KG1 (cell line): Measurements from ENCODE around the gene NFKB1.
"Not testable (repeated sequence)": the region's sequence is repeated elsewhere in the genome, so short reads cannot be mapped to it uniquely, and the experiment has no call there.

Experiments used
- DNase-seq: peaks from one replicate; lab custom pipeline; 2025; lab: John Stamatoyannopoulos, UW

NFKB1 gene

DNA sequence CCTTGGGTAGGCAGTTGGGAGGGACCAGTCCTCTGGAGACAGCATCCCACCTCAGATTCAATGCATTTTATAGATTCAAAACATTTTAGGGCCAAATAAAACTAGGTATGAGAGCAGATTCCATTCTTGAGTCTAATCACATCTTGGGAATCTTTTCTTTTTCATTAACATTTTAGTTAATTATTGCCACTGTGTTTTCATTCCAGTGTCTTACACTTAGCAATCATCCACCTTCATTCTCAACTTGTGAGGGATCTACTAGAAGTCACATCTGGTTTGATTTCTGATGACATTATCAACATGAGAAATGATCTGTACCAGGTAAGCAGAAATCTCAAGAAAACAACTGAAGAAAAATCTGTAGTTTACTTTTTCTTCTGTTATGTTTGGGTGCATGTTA is 99.5 kb downstream of the NFKB1 start:
- DNase-seq, result no peak

DNA sequence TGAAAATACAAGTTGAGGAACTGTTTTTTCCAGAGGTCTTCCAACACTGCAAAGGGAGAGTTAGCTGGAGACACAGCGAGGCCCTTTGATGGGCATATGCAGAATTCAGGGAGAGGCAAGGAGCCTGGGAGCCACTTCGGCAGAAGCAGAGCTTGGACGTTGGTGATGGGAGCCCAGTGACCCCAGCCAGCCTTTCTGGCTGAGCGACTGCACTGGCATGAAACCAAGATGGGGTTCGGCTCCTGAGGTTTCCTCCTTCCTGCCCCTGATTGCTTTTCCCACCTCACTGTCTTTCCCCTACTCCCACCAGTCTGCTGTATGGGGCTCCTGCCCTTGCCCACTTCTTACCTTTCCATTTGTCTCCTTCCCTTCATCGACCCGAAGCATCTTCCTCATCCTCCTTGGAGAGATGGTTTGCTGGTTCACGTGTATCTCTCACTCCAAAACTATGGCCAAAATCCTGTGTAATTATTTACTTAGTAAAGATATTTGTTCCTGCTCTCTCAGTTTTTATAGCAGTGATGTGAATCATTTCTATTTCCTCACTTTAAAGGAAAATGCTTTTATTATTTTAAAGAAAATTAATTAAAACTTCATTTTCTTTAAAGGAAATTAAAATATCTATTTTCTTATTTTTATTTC is 100.5 kb downstream of the NFKB1 start:
- no peak for DNase-seq

DNA sequence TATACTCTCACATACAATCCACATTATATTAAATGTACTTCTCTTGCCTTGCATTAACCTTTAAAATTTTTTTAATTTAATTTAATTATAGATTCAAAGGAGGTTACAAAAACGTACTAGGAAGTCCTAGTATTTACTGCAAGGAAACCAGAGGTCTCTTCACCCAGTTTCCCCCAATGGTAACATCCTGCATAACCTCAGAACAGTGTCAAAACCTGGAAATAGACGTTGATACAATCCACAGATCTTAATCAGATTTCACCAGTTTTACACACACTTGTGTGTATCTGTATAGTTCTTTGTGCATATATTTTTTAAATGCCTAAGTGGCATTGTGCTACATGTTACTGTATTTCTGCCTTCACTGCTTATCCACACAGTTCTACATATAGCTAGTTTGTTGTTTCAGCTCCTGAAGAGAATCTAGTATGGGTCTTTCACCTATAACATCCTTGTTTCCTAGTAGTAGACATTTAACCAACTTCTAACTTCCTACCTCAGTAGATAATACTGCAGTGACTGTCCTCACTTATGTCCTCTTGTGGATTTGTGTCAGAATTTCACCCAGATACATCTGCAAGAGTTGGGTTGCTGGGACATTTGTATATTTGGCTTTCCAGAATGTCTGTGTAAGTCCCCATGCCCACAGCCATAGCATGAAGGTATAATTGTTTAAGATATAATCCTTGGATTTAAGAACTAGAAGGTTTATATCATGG is 103.2 kb downstream of the NFKB1 start:
- no peak for DNase-seq

DNA sequence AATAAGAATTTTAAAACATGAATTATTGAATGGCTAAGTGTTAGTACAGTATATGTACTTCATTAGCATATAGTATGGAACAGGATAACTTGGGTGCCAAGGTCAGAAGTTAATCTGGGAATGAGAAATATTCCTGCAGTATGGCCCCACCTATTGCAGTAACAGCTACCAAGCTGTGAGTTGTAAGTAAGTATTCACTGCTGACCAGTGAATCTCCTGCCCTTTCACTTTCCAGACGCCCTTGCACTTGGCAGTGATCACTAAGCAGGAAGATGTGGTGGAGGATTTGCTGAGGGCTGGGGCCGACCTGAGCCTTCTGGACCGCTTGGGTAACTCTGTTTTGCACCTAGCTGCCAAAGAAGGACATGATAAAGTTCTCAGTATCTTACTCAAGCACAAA is 105.1 kb downstream of the NFKB1 start:
- no peak for DNase-seq

DNA sequence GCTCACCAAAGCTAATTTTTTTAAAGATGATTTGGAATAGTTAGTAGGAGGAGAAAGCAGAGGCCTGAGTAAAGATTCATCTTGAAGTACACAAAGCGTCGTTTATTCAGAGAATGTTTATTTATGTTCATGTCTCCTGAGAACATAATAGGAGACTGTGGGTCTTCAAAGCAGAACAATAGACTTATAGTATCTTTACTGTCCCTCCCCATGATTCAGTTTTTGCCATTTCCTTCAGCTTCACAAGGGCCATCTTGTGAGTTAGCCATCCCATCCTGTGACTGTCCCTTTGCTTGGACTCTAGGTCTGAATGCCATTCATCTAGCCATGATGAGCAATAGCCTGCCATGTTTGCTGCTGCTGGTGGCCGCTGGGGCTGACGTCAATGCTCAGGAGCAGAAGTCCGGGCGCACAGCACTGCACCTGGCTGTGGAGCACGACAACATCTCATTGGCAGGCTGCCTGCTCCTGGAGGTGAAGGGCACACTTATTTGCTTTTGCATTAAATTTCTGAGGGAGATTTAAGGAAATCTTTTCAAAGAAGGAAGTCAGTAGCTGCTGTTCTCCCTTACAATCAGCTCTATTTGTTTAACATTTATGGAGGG is 105.8 kb downstream of the NFKB1 start:
- DNase-seq, result no peak

DNA sequence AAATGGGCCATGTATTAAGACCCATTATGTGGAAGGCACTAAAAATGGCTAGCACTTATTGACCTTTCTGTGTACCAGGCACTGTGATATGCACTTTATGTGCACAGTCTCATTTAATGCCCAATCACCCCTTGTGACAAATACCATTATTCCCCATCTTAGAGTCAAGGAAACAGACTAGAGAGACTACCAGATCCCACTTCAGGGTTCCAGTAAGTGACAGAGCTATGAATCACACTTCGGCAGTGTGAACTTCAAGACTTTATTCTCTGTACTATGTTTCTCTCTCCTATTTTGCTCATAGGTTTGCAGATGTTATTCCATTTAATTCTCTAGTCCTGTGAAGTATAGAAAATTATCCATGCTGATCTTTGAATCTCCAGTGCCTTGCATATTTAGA is 107.0 kb downstream of the NFKB1 start:
- no peak for DNase-seq

DNA sequence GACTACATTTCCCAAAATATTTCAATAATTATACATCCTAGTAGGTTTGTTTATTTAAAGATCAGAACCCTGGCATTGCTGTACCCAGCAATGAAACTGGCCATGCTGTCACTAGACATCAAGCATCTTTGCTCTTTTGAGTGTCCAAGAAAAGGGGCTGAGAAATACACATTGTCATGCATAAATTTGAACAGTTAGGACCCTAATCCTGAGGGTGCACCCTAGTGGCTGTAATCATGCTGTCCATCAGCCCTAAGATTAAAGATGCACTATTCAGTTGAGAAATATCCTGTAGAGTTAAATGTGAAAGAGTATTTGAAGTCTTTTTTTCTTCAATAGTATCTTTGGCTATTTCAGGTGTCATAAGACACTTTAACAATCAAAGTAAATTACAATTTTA is 108.8 kb downstream of the NFKB1 start:
- no peak for DNase-seq

DNA sequence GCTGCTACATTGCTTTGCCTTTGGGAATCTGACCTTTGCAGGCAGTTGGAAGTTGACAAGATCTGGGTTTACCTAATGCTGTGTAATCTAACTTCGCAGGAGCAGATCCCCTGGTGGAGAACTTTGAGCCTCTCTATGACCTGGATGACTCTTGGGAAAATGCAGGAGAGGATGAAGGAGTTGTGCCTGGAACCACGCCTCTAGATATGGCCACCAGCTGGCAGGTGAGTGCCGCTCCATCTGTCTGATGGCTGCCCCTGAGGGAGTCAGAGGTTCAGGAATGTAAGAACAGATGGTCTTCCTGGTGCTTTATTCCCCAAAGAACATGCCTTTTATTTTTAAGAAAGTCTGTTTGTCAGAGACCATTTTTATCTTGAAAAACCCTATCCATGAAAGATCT is 109.3 kb downstream of the NFKB1 start:
- DNase-seq, result no peak

DNA sequence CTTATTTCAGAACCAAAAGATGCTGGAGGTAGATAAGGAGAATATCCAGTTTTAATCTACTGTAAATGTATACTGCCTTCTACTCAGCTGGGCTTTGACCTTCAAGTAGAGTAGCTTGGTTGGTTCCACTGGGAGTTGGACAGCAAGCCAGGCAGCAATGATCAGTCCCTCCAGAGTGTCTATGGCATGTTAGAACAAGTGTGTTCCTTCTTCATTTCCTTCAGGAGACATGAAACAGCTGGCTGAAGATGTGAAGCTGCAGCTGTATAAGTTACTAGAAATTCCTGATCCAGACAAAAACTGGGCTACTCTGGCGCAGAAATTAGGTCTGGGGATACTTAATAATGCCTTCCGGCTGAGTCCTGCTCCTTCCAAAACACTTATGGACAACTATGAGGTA is 111.1 kb downstream of the NFKB1 start:
- no peak for DNase-seq

DNA sequence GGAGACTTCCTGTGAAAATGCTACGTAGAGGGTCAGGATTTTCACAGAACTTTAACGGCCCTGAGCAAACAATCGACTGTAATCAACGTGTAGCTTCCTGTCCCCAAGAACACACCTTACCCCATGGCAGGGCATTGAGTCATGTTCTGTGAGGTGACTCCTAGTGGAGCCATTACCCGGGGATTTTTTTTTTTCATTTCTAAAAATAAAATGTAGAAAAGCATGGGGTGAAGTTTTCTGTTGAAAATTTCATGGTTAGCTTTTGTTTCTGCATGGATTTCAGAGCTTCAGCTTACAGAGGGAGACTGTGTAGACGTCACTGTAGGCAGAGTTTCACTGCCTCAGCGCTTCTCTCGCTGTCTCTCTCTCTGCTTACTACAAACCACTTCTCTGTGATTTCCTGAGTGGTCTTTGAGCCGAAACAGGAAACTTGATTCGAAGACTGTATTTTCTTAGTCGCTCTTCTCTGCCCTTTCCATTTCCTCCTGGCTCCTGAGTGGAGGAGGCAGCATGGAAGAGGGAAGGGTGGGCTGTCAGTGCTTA is 111.7 kb downstream of the NFKB1 start:
- no peak for DNase-seq

DNA sequence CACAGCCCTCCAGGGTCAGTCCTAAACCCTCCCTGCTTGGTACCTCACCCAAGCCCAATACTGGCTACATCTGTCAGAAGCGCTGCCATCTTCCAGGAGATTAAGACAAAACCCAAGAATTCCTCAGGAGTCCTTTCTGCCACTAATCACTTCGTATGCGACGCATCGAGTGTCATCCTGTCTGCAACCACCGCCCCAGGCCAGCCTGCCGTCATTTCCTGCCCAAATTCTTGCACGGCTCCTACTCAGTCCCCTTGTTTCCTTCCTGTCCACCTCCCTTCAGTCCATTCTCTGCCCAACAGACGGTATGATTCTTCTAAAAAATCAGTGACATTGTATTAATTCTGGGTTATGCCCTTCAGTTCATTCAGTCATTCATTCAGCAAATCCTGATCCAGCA is 113.6 kb downstream of the NFKB1 start:
- no peak for DNase-seq

DNA sequence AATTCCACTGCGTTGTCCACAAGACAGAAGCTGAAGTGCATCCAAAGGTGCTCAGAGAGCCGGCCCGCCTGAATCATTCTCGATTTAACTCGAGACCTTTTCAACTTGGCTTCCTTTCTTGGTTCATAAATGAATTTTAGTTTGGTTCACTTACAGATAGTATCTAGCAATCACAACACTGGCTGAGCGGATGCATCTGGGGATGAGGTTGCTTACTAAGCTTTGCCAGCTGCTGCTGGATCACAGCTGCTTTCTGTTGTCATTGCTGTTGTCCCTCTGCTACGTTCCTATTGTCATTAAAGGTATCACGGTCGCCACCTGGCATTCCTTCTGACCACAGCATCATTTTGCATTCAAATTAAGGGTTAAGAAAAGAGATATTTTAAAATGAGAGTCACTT is 115.5 kb downstream of the NFKB1 start:
- no peak for DNase-seq

DNA sequence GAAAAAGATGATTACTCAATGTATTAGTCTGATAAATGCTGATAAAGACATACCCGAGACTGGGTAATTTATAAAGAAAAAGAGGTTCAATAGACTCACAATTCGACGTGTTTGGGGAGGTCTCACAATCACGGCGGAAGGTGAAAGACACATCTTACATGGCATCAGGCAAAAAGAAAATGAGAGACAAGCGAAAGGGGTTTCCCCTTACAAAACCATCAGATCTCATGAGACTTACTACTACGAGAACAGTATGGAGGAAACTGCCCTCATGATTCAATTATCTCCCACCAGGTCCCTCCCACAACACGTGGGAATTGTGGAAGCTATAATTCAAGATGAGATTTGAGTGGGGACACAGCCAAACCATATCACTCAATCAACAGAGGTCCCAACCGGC is 117.9 kb downstream of the NFKB1 start:
- not testable (repeated sequence) for DNase-seq

DNA sequence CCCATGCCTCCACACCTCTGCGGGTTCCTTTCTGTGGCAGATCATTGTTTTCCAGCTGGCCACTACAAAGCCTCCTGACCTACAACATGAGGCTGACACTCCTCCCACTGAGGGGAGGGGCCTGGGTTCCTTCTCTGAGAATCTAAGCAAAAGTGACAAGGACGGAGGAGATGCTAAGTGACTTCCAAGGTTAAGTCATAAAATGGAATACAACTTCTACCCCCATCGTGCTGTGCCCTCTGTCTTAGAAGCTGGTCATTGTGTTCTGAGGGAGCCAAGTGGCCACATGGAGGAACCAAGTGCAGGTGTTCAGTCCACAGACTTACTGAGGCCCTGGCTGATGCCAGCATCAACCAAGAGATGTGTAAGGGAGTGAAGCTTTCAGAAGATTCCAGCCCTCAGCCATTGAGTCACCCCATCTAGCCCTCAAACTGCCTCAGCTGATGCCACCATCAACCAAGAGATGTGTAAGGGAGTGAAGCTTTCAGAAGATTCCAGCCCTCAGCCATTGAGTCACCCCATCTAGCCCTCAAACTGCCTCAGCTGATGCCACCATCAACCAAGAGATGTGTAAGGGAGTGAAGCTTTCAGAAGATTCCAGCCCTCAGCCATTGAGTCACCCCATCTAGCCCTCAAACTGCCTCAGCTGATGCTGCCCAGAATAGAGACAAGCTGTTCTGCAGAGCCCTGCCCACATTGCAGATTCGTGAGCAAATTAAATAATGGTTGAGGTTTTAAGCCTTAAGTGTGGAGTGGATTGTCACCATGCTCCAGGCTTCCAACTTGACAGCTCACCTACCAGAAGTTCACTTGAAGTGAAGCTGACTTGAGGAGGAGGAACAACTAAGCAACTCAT is 118.8 kb downstream of the NFKB1 start:
- not testable (repeated sequence) for DNase-seq

DNA sequence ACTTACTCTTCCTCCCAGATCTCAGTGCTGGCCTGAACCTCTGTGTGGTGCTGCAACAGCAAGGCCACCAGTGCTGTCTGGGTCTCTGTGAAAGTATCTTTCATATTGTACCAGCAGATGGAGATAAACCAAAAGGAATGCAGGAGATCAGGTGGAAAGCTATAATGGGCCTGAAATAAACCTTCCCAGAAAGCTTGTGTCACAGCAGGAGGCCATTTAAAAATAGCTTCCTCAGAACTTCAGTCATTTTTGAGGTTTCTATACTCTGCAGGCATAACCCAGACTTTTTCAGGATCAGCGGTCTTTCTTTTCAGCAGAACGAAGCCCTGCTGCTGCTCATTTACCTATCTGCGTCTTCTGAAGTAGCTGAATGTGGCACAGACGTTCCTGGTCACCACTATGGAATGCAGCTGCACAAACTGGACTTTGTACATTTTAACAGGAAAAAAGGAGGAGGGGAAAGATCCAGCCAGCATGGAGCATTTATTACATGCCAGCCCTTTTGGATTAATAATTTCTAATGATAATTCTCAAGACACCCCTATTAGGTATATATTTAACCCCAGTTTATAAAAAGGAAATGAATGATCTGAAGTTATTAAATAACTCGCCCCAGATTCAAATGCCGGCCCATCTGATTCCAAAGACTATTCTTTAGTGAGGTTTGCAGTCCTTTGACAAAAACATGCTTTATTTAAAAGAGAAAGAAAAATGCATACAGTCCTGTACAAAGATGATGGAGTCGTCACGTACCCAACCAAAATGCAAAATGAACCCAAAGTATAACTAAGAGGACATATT is 119.7 kb downstream of the NFKB1 start:
- no peak for DNase-seq

DNA sequence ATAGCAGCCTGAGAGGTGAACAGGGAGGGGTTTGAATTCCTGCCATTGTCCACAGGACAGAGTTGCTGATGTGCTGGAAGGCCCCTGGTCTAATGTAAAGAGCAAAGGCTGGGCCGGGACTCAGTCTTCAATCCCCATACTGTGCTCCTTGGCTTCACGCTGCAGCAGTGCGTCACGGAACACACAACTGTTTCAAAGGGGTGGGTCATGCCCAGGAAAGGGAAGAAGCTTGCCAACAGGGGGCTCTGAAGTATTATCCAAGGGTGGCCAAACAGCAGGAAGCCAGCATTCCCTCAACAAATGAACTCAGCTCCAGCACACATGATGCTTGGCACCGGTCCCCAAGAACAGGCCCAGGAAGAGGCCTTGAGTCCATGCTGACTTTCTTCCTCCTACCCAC is 122.5 kb downstream of the NFKB1 start:
- no peak for DNase-seq

DNA sequence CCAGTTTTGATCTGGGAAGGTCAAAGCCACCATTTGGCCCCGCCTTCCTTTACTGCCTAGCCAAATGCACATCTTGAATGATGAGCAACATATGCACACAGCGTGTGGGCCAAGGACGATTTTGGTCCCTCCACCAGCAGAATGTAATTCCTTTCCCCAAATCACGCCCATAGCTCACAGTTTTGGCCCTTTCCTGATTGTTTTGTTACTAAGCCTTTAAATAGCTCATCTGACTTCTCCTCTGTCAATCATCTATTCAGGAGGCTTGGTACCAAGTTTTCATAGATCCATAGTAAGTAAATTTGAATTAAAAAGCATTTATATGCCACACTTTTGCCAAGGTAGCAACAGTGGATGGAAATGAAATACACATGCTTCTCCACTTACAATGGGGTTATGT is 123.3 kb downstream of the NFKB1 start:
- DNase-seq, result no peak

DNA sequence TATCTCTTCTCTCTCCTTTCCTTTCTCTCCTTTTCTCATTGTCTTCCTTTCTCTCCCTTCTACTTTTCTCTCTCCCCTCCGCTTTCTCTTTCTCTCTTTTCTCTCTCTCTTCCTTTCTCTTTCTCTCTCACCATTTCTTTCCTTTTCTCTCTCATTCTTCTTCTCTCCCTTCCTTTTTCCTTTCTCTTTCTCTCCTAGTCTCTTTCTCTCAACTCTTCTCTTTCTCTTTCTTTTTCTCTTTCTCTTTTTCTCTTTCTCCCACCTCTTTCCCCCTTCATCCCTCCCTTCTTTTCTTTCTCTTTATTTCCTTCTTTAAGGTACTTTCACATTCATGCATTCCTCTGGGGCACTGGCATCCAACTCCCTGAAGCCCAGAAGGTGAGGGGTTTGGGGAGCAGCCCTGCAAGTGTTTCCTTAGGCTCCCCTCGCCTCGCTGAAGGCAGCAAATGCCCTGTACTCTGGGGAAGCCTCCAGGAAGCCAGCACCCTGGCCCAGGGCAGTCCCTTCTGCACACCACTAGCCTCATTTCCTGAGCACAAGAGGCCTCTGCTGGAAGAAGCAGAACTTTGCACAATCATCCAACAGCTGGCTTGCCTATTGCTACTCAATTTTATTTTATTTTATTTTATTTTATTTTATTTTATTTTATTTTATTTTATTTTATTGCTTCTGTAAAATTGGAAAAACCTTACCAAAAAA is 124.2 kb downstream of the NFKB1 start:
- DNase-seq, result no peak

DNA sequence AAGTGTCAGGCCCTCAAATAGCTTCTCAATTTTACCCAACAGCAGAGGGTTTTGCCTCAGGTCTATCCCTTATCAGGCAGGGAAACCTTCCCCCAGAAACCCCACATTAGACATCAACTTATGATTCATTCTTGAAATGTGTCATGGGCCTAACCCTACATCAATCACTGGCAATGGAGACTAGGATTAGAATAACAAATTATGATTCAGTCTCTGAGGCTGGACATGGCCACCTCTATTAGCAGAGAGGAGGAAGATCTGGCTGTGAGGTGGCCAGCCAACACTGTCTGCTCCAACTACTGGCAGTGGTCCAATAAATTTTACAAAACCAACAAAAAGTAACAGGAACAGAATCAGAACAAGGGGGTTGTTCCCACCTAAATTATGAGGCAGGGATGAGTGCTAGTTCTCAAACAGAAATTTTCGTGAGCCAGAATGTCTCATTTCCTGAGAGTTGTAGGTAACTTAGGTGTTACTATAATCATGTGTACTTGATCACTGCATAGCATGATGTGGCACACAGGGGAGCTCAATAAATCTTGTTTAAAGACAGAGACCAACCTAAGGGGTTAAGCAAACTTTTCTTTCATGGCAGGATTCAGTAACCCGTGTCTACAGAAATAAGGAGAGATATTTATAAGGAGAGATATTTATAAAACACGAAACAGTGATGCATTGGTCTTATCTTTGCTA is 126.8 kb downstream of the NFKB1 start:
- DNase-seq, result no peak

DNA sequence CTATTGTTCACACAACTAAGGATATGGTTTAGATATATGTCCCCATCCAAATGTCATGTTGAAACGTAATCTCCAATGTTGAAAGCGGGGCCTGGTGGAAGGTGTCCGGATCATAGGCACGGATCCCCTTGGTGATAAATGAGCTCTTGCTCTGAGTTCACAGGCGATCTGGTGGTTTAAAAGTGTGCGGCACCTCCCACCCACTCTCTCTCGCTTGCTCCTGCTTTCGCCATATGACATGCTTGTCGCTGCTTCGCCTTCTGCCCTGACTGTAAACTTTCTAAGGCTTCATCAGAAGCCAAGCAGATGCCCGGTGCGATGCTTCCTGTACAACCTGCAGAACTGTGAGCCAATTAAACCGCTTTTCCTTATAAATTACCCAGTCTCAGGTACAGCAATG is 128.5 kb downstream of the NFKB1 start:
- DNase-seq, result no peak
